Activated naive CD8-positive, alpha-beta T cell (primary cell): ENCODE results near the gene MRPL9.
"Not testable (repeated sequence)": the region's sequence is repeated elsewhere in the genome, so short reads cannot be mapped to it uniquely, and the experiment has no call there.

Experiments
- H3K27ac Mint-ChIP-seq: one replicate; pipeline ENCODE4 v1.8.0; 2021; ENCODE audit warnings: mixed read lengths
- H3K27me3 Mint-ChIP-seq: one replicate; pipeline ENCODE4 v1.8.0; 2021; ENCODE audit warnings: mixed read lengths
- H3K36me3 Mint-ChIP-seq: one replicate; pipeline ENCODE4 v1.8.0; 2021; ENCODE audit warnings: mixed read lengths
- H3K4me1 Mint-ChIP-seq: one replicate; pipeline ENCODE4 v1.8.0; 2021; ENCODE audit warnings: low read depth, mixed read lengths
- H3K4me3 Mint-ChIP-seq: one replicate; pipeline ENCODE4 v1.8.0; 2021; ENCODE audit warnings: mild to moderate bottlenecking, mixed read lengths
- H3K9me3 Mint-ChIP-seq: one replicate; pipeline ENCODE4 v1.8.0; 2021; ENCODE audit warnings: low read depth, mixed read lengths

Gene MRPL9

GRCh38 chr1:151773702-151774101 lies 10.4 kb upstream of the MRPL9 start:
- no peaks in the 10 kb centered on the region for H3K9me3 Mint-ChIP-seq
- H3K36me3 Mint-ChIP-seq = no peaks in the 10 kb centered on the region
- H3K27ac Mint-ChIP-seq = no peak overlapping the region
- no peaks in the 10 kb centered on the region for H3K27me3 Mint-ChIP-seq
- H3K4me1 Mint-ChIP-seq = no peaks in the 10 kb centered on the region
- H3K4me3 Mint-ChIP-seq = no peak overlapping the region

GRCh38 chr1:151769270-151769669 lies 6.0 kb upstream of the MRPL9 start:
- H3K4me1 Mint-ChIP-seq, H3K27me3 Mint-ChIP-seq, H3K36me3 Mint-ChIP-seq, H3K9me3 Mint-ChIP-seq, H3K27ac Mint-ChIP-seq, H3K4me3 Mint-ChIP-seq: not testable (repeated sequence)

GRCh38 chr1:151768351-151769066 lies 5.2 kb upstream of the MRPL9 start:
- H3K4me1 Mint-ChIP-seq, H3K27me3 Mint-ChIP-seq, H3K27ac Mint-ChIP-seq, H3K4me3 Mint-ChIP-seq, H3K9me3 Mint-ChIP-seq, H3K36me3 Mint-ChIP-seq: not testable (repeated sequence)

GRCh38 chr1:151763990-151764389 lies 694 bp upstream of the MRPL9 start:
- Mint-ChIP-seq H3K27ac (peak overlapping the region; percentile 97), H3K4me3 (peak overlapping the region; percentile 94), H3K4me1 (peaks cover 17% of the 10 kb centered on the region), H3K36me3 (peaks cover 2% of the 10 kb centered on the region), H3K9me3 (no peaks in the 10 kb centered on the region), H3K27me3 (no peaks in the 10 kb centered on the region)

- Mint-ChIP-seq H3K9me3 (no peaks in the 10 kb centered on the region), H3K4me1 (peaks cover 21% of the 10 kb centered on the region), H3K4me3 (peak overlapping the region; percentile 51), H3K27me3 (no peaks in the 10 kb centered on the region), H3K36me3 (peaks cover 4% of the 10 kb centered on the region), H3K27ac (no peak overlapping the region)
Observed at GRCh38 chr1:151760597-151761385, 2.5 kb downstream of the MRPL9 start.

GRCh38 chr1:151759241-151759640 lies 4.1 kb downstream of the MRPL9 start:
- Mint-ChIP-seq H3K9me3 (no peaks in the 10 kb centered on the region), H3K27me3 (no peaks in the 10 kb centered on the region), H3K36me3 (peaks cover 4% of the 10 kb centered on the region), H3K4me1 (peaks cover 18% of the 10 kb centered on the region), H3K27ac (no peak overlapping the region), H3K4me3 (no peak overlapping the region)

- Mint-ChIP-seq H3K4me1 (peaks cover 4% of the 10 kb centered on the region), H3K27ac (peak overlapping the region; percentile 58), H3K27me3 (peaks cover 3% of the 10 kb centered on the region), H3K9me3 (no peaks in the 10 kb centered on the region), H3K4me3 (no peak overlapping the region), H3K36me3 (peaks cover 4% of the 10 kb centered on the region)
Observed at GRCh38 chr1:151756291-151756690, 7.0 kb downstream of the MRPL9 start.

- Mint-ChIP-seq H3K9me3 (peaks cover 5% of the 10 kb centered on the region), H3K27ac (no peak overlapping the region), H3K27me3 (peaks cover 2% of the 10 kb centered on the region), H3K4me3 (no peak overlapping the region), H3K4me1 (no peaks in the 10 kb centered on the region), H3K36me3 (peaks cover 2% of the 10 kb centered on the region)
Observed at GRCh38 chr1:151741516-151741915, 21.8 kb downstream of the MRPL9 start.

- Mint-ChIP-seq H3K4me3 (no peak overlapping the region), H3K4me1 (no peaks in the 10 kb centered on the region), H3K9me3 (peaks cover 6% of the 10 kb centered on the region), H3K36me3 (peaks cover 2% of the 10 kb centered on the region), H3K27me3 (peaks cover 2% of the 10 kb centered on the region), H3K27ac (no peak overlapping the region)
Observed at GRCh38 chr1:151739590-151740355, 23.5 kb downstream of the MRPL9 start.

GRCh38 chr1:151737479-151737878 lies 25.8 kb downstream of the MRPL9 start:
- Mint-ChIP-seq H3K27ac (no peak overlapping the region), H3K27me3 (peaks cover 4% of the 10 kb centered on the region), H3K4me3 (no peak overlapping the region), H3K36me3 (peaks cover 2% of the 10 kb centered on the region), H3K4me1 (no peaks in the 10 kb centered on the region), H3K9me3 (peaks cover 6% of the 10 kb centered on the region)

- Mint-ChIP-seq H3K4me3 (no peak overlapping the region), H3K9me3 (peaks cover 6% of the 10 kb centered on the region), H3K27ac (no peak overlapping the region), H3K27me3 (peaks cover 6% of the 10 kb centered on the region), H3K4me1 (no peaks in the 10 kb centered on the region), H3K36me3 (peaks cover 2% of the 10 kb centered on the region)
Observed at GRCh38 chr1:151737026-151737425, 26.3 kb downstream of the MRPL9 start.

- H3K36me3 Mint-ChIP-seq, H3K4me1 Mint-ChIP-seq, H3K9me3 Mint-ChIP-seq, H3K4me3 Mint-ChIP-seq, H3K27ac Mint-ChIP-seq: not testable (repeated sequence)
- peaks cover 13% of the 10 kb centered on the region for H3K27me3 Mint-ChIP-seq
Observed at GRCh38 chr1:151733995-151734394, 29.3 kb downstream of the MRPL9 start.

- Mint-ChIP-seq H3K36me3 (peaks cover 2% of the 10 kb centered on the region), H3K27ac (no peak overlapping the region), H3K27me3 (peaks cover 18% of the 10 kb centered on the region), H3K4me3 (no peak overlapping the region), H3K4me1 (no peaks in the 10 kb centered on the region), H3K9me3 (peaks cover 6% of the 10 kb centered on the region)
Observed at GRCh38 chr1:151733126-151733525, 30.2 kb downstream of the MRPL9 start.

GRCh38 chr1:151729966-151730291 lies 33.4 kb downstream of the MRPL9 start:
- H3K36me3 Mint-ChIP-seq = no peaks in the 10 kb centered on the region
- H3K9me3 Mint-ChIP-seq = no peaks in the 10 kb centered on the region
- H3K4me3 Mint-ChIP-seq = no peak overlapping the region
- H3K4me1 Mint-ChIP-seq = no peaks in the 10 kb centered on the region
- H3K27me3 Mint-ChIP-seq = peaks cover 35% of the 10 kb centered on the region
- no peak overlapping the region for H3K27ac Mint-ChIP-seq
